Measurements from ENCODE around the gene HS2ST1.
"Not testable (repeated sequence)": the region's sequence is repeated elsewhere in the genome, so short reads cannot be mapped to it uniquely, and the experiment has no call there.

HS2ST1 gene

GRCh38 chr1:87028576-87028975 is 114.1 kb downstream of the HS2ST1 start:
- DNase-seq, result no peak

GRCh38 chr1:87030740-87031690 is 116.6 kb downstream of the HS2ST1 start:
- DNase-seq, result no peak

- DNase-seq, result no peak
Measured at GRCh38 chr1:87034351-87034750, 119.9 kb downstream of the HS2ST1 start.

- DNase-seq, result no peak
Measured at GRCh38 chr1:87039096-87039495, 124.7 kb downstream of the HS2ST1 start.

GRCh38 chr1:87042111-87042811 is 127.8 kb downstream of the HS2ST1 start:
- no peak for DNase-seq

- DNase-seq, result no peak
Measured at GRCh38 chr1:87044424-87044823, 130.0 kb downstream of the HS2ST1 start.

GRCh38 chr1:87044840-87045239 is 130.4 kb downstream of the HS2ST1 start:
- no peak for DNase-seq

- peak; percentile 69 for DNase-seq
Measured at GRCh38 chr1:87045761-87046304, 131.4 kb downstream of the HS2ST1 start.

GRCh38 chr1:87046951-87047350 is 132.5 kb downstream of the HS2ST1 start:
- DNase-seq, result no peak

- no peak for DNase-seq
Measured at GRCh38 chr1:87048237-87048636, 133.8 kb downstream of the HS2ST1 start.

- DNase-seq, result no peak
Measured at GRCh38 chr1:87051965-87052364, 137.5 kb downstream of the HS2ST1 start.

- no peak for DNase-seq
Measured at GRCh38 chr1:87052400-87052799, 138.0 kb downstream of the HS2ST1 start.

- no peak for DNase-seq
Measured at GRCh38 chr1:87052961-87053360, 138.5 kb downstream of the HS2ST1 start.

- DNase-seq, result no peak
Measured at GRCh38 chr1:87053446-87053845, 139.0 kb downstream of the HS2ST1 start.

GRCh38 chr1:87056974-87057373 is 142.5 kb downstream of the HS2ST1 start:
- DNase-seq, result no peak

GRCh38 chr1:87058343-87058649 is 143.9 kb downstream of the HS2ST1 start:
- no peak for DNase-seq

- no peak for DNase-seq
Measured at GRCh38 chr1:87061742-87062156, 147.3 kb downstream of the HS2ST1 start.

GRCh38 chr1:87062687-87063086 is 148.3 kb downstream of the HS2ST1 start:
- DNase-seq, result no peak

- no peak for DNase-seq
Measured at GRCh38 chr1:87064309-87064708, 149.9 kb downstream of the HS2ST1 start.

GRCh38 chr1:87064986-87065385 is 150.6 kb downstream of the HS2ST1 start:
- no peak for DNase-seq

- DNase-seq, result not testable (repeated sequence)
Measured at GRCh38 chr1:87066708-87067107, 152.3 kb downstream of the HS2ST1 start.

GRCh38 chr1:87072411-87072810 is 158.0 kb downstream of the HS2ST1 start:
- DNase-seq, result no peak

GRCh38 chr1:87072904-87073303 is 158.5 kb downstream of the HS2ST1 start:
- DNase-seq, result no peak
